Endodermal cell (in vitro differentiated cells): ENCODE measurements around the gene TDRD3. TPM values are rescaled to one million over a fixed set of nuclear protein-coding genes. Genes with fewer than 3 reads are reported as not detected.

Experiments
- DNase-seq: peaks from one replicate; pipeline ENCODE4 v3.0.0-alpha.2; 2017
- H3K27ac ChIP-seq: 2 replicates; pipeline ENCODE4 v1.5.1; 2013; ENCODE audit warnings: mild to moderate bottlenecking, low read depth, low read length, moderate library complexity
- H3K27me3 ChIP-seq: 2 replicates; pipeline ENCODE4 v1.6.1; 2013; ENCODE audit warnings: mild to moderate bottlenecking, low read length, moderate library complexity; ENCODE audit not compliant: insufficient read depth, control insufficient read depth, poor library complexity, severe bottlenecking
- H3K36me3 ChIP-seq: 2 replicates; pipeline ENCODE4 v1.7.0; 2013; ENCODE audit warnings: mild to moderate bottlenecking, low read length, moderate library complexity; ENCODE audit not compliant: control insufficient read depth, insufficient read depth
- H3K4me1 ChIP-seq: one replicate; pipeline ENCODE4 v1.7.0; 2013; ENCODE audit warnings: low read length; ENCODE audit not compliant: control insufficient read depth, insufficient read depth
- H3K4me3 ChIP-seq: 2 replicates; pipeline ENCODE4 v1.5.1; 2013; ENCODE audit warnings: mild to moderate bottlenecking, low read length, moderate library complexity
- H3K9ac ChIP-seq: 2 replicates; pipeline ENCODE4 v1.6.1; 2013; ENCODE audit warnings: mild to moderate bottlenecking, low read length, moderate library complexity; ENCODE audit not compliant: poor library complexity, severe bottlenecking; ENCODE audit errors: extremely low read depth
- H3K9me3 ChIP-seq: 2 replicates; pipeline ENCODE4 v1.6.1; 2013; ENCODE audit warnings: mild to moderate bottlenecking, low read length, moderate library complexity; ENCODE audit not compliant: control insufficient read depth
- H3K27ac Mint-ChIP-seq: 2 replicates; pipeline ENCODE4 v1.8.0; 2020; ENCODE audit warnings: mixed read lengths
- H3K27me3 Mint-ChIP-seq: 2 replicates; pipeline ENCODE4 v1.8.0; 2021; ENCODE audit warnings: mild to moderate bottlenecking, mixed read lengths; ENCODE audit not compliant: insufficient read depth
- H3K36me3 Mint-ChIP-seq: 2 replicates; pipeline ENCODE4 v1.8.0; 2020; ENCODE audit warnings: low read depth, mixed read lengths
- H3K4me1 Mint-ChIP-seq: 2 replicates; pipeline ENCODE4 v1.8.0; 2020; ENCODE audit warnings: mixed read lengths
- H3K4me3 Mint-ChIP-seq: 2 replicates; pipeline ENCODE4 v1.8.0; 2020; ENCODE audit warnings: mild to moderate bottlenecking, moderate library complexity, mixed read lengths
- H3K9me3 Mint-ChIP-seq: 2 replicates; pipeline ENCODE4 v1.8.0; 2020; ENCODE audit warnings: mild to moderate bottlenecking, mixed read lengths
- CTCF ChIP-seq: fragments of 200-600 bp; sonication (generic); conservative IDR thresholded peaks from 2 replicates; pipeline ENCODE4 v1.5.0; 2021; ENCODE audit warnings: antibody characterized with exemption, mild to moderate bottlenecking
- WGBS, 2 experiments: methylation state at CpG; one replicate each; pipeline versions ENCODE4 v1.1.5 to v1.1.7; 2013; ENCODE audit warnings: missing lambda C conversion rate in 2 of 2, mixed read lengths in 1 of 2; ENCODE audit not compliant: insufficient coverage in 1 of 2, insufficient read length in 1 of 2; 5-methylcytosine and 5-hydroxymethylcytosine counted together
- total RNA-seq, 2 donors: library from RNA; stranded (reverse); fragmentation: NEBNext Ultra II Directional in 1 of 2; extraction: Animal tissue kit (Norgen Biotek cat#: 25700) in 1 of 2; gene quantifications; 2 replicates in 1 of 2; 3 replicates in 1 of 2; pipeline ENCODE4 v1.2.1, GENCODE V29; 2021

The TDRD3 gene
- total RNA-seq, 2 donors from 2014 or later, result 25.3 to 36.1 TPM

GRCh38 chr13:60467098-60467497 lies 70.1 kb downstream of the TDRD3 start:
- Histone ChIP-seq H3K4me1 (no peaks in the 10 kb centered on the region), H3K9ac (no peak overlapping the region), H3K9me3 (no peaks in the 10 kb centered on the region), H3K36me3 (peaks cover 4% of the 10 kb centered on the region), H3K4me3 (no peak overlapping the region), H3K27me3 (no peaks in the 10 kb centered on the region), H3K27ac (no peak overlapping the region)
- no peak for DNase-seq
- 72 to 79% methylated on average over 2 of the region's 3 CpGs for WGBS, 2 experiments
- no peaks in the 10 kb centered on the region for H3K27me3 Mint-ChIP-seq
- no peaks in the 10 kb centered on the region for H3K9me3 Mint-ChIP-seq
- no peak for TF ChIP-seq CTCF
- H3K4me3 Mint-ChIP-seq, result no peak overlapping the region
- H3K36me3 Mint-ChIP-seq, result peaks cover 19% of the 10 kb centered on the region
- no peak overlapping the region for H3K27ac Mint-ChIP-seq
- H3K4me1 Mint-ChIP-seq, result no peaks in the 10 kb centered on the region

GRCh38 chr13:60479273-60479672 lies 82.3 kb downstream of the TDRD3 start:
- H3K4me1 Mint-ChIP-seq, result peaks cover 3% of the 10 kb centered on the region
- no peak overlapping the region for H3K4me3 Mint-ChIP-seq
- Histone ChIP-seq H3K27ac (no peak overlapping the region), H3K4me3 (no peak overlapping the region), H3K4me1 (no peaks in the 10 kb centered on the region), H3K9ac (no peak overlapping the region), H3K9me3 (peaks cover 9% of the 10 kb centered on the region), H3K27me3 (no peaks in the 10 kb centered on the region), H3K36me3 (no peaks in the 10 kb centered on the region)
- peaks cover 9% of the 10 kb centered on the region for H3K9me3 Mint-ChIP-seq
- DNase-seq, result no peak
- TF ChIP-seq CTCF, result no peak
- H3K27me3 Mint-ChIP-seq, result no peaks in the 10 kb centered on the region
- H3K36me3 Mint-ChIP-seq, result peaks cover 42% of the 10 kb centered on the region
- H3K27ac Mint-ChIP-seq, result no peak overlapping the region

- Mint-ChIP-seq H3K27ac (peak overlapping the region; percentile 62), H3K4me1 (peaks cover 3% of the 10 kb centered on the region), H3K27me3 (no peaks in the 10 kb centered on the region), H3K36me3 (peaks cover 37% of the 10 kb centered on the region), H3K9me3 (peaks cover 6% of the 10 kb centered on the region), H3K4me3 (no peak overlapping the region)
- H3K27me3 ChIP-seq, result no peaks in the 10 kb centered on the region
- H3K9me3 ChIP-seq, result peaks cover 9% of the 10 kb centered on the region
- no peak overlapping the region for H3K4me3 ChIP-seq
- DNase-seq, result no peak
- H3K27ac ChIP-seq, result no peak overlapping the region
- no peak overlapping the region for H3K9ac ChIP-seq
- no peaks in the 10 kb centered on the region for H3K4me1 ChIP-seq
- H3K36me3 ChIP-seq, result peaks cover 12% of the 10 kb centered on the region
- no peak for TF ChIP-seq CTCF
These were observed 85.0 kb downstream of the TDRD3 start for GRCh38 chr13:60482012-60482411.
